HG03066 (cell line): Measurements from ENCODE around the gene ZNF678.
"Not testable (repeated sequence)": the region's sequence is repeated elsewhere in the genome, so short reads cannot be mapped to it uniquely, and the experiment has no call there.

Experiments used
- ATAC-seq: cut with Tn5 transposase; IDR thresholded peaks from one replicate; pipeline ENCODE4 v1.9.1; 2021; ENCODE audit warnings: low read depth; ENCODE audit not compliant: unreplicated experiment

Gene ZNF678

DNA sequence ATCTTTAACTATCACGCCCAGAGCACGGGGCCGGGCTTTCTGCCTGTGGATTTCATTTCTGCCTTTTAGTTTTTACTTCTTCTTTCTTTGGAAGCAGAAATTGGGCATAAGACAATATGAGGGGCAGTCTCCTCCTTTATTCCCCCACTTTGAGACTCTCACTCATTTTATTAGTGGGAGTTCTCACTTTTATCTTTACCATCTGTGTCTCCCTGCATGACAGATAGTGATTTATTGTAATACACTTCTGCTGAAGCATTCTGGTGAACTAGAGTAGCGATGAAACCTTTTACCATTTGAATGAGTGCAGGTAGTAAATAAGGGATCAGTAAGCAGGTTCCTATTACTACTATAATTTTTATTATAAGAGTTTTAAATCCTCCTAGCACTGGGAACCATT lies 26.4 kb downstream of the ZNF678 start:
- not testable (repeated sequence) for ATAC-seq

DNA sequence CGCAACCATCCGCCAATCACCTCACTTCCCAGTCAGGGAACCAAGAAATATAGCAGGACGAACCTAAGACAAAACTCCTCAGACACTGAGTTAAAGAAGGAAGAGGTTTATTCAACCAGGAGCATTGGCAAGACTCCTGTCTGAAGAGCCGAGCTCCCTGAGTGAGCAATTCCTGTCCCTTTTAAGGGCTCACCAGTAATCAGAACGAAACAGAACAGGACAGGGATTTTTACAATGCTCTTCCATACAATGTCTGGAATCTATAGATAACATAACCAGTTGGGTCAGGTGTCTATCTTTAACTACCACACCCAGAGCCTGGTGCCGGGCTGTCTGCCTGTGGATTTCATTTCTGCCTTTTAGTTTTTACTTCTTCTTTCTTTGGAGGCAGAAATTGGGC lies 32.9 kb downstream of the ZNF678 start:
- not testable (repeated sequence) for ATAC-seq

DNA sequence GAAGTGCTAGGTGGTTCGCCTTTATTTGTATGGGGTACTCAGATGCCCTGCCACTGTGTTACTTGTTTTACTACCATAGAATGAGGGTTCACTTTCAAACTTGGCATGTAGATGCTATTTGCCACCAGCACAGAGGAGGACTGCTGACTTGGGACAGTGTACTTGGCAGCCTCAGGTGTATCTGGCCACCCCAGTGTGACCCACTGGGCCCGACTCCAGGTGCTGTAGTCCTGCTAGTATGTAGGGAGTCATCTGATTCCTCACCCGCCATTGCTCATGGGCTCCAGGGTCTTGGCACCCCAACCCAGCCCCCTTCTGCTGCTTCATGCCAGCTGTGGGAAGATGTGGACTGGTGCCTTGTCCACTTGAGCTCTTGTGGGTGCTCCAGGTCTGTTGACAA lies 40.0 kb downstream of the ZNF678 start:
- no peak for ATAC-seq

DNA sequence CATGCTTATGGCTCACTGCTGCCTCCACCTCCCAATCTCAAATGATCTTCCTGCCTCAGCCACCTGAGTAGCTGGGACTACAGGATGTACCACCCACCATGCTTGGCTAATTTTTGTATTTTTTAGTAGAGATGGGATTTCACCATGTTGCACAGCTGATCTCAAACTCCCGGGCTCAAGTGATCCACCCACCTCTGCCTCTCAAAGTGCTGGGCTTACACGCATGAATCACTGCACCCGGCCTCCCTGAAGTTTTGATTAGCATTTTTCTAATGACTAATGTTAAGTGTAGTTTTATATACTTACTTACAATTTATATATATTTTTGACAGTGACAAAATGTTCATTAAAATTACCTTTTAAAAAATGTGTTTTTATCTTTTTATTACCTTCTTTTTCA lies 41.1 kb downstream of the ZNF678 start:
- ATAC-seq = no peak

DNA sequence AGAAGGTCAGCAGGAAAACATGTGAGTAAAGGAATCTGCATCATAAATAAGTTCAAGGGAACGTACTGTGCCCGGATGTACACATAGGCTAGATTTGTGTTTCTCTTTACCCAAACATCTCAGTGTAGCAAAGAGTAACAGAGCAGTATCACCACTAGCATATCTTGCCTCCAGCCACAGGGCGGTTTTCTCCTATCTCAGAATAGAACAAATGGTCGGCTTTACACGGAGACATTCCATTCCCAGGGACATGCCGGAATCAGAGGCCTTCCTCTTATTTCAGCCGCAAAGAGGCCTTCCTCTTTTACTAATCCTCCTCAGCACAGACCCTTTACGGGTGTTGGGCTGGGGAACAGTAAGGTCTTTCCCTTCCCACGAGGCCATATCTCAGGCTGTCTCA lies 42.9 kb downstream of the ZNF678 start:
- ATAC-seq = not testable (repeated sequence)

DNA sequence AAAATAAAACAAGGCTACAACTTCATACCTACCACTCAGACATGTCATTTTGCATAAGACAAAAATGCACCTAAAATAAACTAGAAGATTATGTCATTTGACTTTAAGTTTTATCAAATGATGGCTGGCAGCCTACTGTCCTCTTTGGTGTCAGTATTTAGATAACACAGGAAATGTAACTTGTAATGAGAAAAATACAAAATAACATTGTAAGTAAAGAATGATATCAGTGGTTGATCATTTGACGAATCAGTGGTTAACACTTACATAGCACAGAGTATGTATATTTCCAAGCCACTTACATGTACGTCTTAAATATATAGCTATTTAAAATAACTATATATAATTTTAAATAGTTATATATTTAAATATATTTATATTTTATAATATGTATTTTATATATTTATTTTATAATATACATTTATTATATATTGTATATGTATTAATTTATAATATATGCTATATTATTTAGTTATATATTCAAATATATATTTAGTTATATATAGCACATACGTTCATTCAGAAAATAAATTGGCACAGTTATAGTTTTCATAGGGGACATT lies 44.1 kb downstream of the ZNF678 start:
- no peak for ATAC-seq

DNA sequence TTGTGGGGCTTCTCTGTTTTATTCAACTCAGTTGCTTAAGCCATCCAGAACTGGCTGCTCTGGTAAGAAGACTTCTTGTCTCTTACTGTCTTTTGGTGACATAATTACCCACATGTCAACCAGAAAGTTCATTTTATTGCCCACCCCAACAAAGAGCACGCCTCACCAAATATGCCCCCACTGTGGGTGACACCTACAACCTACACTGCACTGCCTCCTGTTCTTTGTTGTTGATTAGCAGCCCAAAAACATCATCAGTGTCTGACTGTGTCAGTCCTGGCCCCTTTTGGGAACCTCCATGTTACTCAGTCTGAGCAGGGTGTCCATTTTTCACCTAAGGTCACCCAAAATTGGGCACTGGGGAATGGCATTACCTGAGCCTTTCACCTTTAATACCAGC lies 49.3 kb downstream of the ZNF678 start:
- no peak for ATAC-seq

DNA sequence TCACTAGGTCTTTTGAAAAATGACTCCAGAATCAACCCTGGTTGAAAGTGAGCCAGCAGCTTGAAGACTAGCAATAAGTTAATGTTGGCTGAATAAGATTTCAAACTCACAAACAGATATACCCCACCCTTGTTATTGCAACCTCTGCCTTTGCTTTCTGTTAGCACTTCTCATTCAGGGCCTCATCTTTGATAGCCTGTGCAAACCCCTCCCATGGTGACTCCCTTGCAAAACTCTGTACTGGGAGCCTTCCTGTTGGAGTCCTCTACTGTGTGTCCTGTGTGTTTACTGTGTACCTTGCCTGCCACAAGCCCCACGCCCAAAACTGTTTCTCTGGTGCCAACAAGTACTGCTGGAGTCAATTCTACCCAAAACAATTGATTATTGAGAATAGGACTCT lies 50.2 kb downstream of the ZNF678 start:
- ATAC-seq = no peak

DNA sequence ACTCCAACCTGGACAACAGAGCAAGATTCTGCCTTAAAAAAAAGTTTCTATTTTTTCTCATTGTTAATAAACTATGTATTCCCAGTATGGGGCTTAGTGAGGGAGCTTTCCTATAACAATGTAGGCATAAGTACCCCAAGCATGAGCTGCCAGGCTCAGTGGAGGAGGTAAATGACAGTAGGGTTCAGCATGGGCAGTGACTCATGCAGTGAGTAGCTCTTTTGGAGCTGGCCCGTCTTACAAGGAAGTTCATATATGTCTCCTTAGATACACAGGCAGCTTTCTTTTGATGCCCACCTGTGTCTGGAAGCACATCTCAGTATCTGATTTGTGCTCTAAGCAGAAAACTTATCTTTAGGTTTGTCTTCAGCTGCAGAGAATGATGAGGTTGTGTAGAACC lies 57.9 kb downstream of the ZNF678 start:
- ATAC-seq = no peak

DNA sequence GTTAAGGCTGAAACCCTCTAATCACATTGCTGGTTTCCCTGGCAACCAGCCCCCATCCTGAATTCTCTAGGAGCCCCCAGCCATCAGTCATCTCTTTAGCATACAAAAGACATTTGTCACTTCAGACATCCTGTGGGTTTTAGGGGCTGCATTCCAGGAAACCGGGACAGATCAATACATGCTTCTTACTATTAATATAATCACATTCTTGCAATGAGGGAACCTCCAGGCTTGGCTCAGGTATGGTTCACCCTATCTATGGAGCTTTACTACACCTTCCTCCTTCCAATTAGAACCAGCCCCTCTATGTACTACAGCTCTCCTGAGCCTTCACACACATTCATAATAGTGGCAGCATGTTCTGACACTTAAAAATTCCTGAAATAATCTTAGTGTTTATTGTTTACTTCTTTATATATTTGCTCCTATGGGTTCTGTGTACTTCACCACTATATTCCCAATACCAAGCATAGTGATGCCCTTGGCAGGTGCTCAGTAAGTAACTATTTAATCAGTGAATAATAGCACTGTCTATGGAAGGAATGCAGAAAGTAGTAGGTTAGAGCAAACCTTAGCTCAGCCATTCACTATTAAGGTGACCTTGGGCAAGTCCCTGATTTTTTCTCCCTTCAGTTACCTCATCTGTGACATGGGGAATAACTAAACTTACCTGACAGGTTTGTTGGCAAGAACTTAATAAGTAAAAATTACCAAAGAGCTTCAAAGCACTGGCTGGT lies 59.6 kb downstream of the ZNF678 start:
- no peak for ATAC-seq

DNA sequence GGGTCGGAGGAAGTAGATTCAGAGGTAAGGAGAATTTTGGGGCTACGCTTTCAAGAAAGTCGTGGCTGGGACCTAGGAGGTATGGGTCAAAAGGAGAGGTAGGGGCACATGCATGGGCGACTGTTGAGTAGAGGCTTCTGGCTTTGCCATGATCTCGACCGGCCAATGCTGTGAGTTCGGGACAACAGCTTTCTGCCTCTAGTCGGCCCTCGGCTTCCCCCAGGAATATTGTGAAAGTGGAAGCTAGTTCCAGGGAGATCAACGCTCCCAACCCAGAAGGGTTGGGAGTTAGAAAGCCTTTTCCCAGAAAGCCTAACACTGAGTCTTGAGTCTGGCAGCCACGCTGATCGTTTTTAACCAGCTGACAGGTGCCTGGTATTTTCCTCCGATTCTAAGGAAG lies 69.0 kb downstream of the ZNF678 start:
- ATAC-seq = no peak

DNA sequence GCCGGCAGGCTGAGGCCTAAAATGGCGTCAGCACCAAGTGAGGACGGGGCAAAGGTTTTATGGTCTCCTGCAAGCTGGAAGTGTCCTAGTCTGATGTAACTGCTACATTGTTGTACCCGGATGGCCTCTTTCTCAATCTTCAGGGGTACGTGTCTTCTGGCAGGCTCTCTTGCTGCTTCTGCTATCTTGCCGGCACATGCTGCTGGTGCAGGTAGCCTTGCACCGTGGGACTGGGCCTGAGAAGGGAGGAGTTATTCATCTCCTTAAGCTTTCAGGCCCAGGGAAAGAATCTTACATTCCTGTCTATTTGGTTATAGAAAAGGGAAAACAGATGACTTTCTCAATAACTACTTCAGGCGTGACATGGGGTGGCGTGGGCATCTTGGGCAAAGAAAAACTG lies 72.2 kb downstream of the ZNF678 start:
- ATAC-seq = no peak

DNA sequence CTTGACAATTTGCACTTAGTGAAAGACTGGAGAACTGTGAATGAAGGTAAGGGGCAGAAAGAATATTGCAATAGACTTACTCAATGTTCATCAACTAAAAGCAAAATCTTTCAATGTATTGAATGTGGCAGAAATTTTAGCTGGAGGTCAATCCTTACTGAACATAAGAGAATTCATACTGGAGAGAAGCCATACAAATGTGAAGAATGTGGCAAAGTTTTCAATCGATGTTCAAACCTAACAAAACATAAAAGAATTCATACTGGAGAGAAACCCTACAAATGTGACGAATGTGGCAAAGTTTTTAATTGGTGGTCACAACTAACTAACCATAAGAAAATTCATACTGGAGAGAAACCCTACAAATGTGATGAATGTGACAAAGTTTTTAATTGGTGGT lies 91.1 kb downstream of the ZNF678 start:
- no peak for ATAC-seq

DNA sequence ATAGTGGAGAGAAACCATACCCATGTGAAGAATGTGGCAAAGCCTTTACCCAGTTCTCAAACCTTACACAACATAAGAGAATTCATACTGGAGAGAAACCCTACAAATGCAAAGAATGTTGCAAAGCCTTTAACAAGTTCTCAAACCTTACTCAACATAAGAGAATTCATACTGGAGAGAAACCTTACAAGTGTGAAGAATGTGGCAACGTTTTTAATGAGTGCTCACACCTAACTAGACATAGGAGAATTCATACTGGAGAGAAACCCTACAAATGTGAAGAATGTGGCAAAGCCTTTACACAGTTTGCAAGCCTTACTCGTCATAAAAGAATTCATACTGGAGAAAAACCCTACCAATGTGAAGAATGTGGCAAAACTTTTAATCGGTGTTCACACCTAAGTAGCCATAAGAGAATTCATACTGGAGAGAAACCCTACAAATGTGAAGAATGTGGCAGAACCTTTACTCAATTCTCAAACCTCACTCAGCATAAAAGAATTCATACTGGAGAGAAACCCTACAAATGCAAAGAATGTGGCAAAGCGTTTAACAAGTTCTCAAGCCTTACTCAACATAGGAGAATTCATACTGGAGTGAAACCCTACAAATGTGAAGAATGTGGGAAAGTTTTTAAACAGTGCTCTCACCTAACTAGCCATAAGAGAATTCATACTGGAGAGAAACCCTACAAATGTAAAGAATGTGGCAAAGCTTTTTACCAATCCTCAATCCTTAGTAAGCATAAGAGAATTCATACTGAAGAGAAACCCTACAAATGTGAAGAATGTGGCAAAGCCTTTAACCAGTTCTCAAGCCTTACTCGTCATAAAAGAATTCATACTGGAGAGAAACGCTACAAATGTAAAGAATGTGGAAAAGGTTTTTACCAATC lies 91.7 kb downstream of the ZNF678 start:
- no peak for ATAC-seq

DNA sequence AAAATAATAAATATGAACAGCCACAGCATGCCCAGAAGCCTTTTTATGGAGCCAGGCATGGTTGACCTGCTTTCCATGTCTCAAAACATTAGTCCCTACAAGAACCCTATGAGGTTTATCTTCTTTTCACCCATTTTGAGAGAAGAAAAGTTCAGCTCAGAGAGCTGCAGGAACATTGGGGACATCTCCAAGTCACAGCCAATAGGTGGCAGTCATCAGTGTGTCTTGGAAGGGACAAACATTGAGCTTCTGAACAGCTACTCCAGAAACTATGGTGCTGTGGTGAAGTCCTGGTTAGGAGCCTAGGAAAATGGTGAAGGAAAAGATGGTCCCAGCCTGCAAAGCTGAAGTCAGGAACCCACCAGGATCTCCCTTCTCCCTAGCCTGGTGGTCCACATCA lies 98.1 kb downstream of the ZNF678 start:
- ATAC-seq = no peak

DNA sequence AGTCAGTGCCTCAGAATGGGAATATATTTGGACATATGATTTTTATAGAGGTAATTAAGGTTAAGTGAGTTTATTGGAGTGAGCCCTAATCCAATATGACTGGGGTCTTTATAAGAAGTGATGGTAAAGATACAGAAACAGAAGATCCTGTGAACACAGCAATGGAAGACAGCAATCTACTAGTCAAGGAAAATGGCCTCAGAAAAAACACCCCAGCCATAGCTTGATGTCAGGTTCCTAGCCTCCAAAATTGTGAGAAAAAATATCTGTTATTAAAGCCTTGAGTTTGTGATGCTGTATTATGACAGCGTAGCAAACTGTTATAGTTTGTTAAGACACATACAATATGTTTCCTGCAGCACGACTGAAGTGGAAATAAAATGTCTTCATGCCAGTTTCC lies 99.6 kb downstream of the ZNF678 start:
- ATAC-seq = no peak

DNA sequence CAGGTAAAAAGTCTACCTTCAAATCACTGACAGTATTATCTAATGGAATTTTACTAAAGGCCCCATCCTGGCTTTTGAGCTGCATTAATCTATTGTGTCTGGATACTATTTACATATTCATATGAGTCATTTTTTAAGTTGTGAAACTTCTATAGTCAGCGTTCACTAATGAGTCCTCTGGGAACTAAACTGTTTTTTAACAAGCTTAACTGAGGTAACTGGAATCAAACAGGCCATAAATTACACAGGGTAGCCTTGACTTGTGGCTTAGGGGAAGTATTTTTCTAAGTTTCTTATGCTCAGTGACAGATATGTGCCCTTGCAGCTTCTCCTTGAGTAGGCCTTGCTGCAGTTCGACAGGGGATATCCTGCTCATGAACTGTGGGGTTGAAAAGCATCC lies 102.9 kb downstream of the ZNF678 start:
- no peak for ATAC-seq

DNA sequence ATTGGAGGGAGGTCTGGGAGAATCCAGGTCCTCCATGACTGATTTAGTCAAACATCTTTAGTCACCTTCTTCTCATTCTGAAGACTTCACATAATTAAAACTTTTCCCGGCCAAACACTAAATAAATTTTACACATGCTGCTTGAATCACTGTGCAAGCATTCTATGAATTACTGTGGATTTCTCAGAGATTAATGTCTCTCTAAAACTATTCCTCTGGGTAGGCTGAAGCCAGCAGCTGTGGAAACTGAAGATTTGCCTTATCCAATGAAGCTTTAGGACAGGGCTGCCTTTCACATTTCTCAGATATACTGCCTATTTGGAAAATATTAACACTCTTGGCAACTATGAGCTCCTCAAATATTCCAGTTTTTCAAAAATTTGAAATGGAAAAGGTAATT lies 110.1 kb downstream of the ZNF678 start:
- no peak for ATAC-seq

DNA sequence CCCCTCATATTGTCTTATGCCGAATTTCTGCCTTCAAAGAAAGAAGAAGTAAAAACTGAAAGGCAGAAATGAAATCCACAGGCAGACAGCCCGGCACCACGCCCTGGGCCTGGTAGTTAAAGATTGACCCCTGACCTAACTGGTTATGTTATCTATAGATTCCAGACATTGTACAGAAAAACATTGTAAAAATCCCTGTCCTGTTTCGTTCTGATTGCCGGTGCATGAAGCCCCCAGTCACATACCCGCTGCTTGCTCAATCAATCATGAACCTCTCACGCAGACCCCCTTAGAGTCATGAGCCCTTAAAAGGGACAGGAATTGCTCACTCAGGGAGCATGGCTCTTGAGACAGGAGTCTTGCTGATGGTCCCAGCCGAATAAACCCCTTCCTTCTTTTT lies 122.5 kb downstream of the ZNF678 start:
- no peak for ATAC-seq

DNA sequence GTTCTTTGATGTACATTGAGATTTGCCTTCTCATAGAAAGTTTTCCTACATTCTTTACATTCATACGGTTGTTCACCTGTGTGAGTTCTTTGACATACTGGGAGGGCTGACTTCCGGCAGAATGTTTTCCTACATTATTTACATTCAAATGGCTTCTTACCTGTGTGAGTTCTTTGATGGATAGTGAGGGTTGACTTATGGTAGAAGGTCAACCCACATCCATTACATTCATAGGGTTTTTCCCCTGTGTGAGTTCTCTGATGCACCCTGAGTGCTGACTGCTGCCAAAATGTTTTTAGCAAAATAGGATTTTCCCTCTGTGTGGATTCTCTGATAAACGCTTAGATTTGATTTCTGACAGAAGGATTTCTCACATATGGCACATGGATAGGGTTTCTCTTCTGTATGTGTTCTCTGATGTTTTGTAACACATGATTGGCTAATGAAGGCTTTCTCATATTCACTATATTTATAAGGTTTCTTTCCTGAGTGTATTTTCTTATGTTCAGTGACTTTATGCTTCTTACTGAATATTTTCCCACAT lies 134.0 kb downstream of the ZNF678 start:
- ATAC-seq = no peak

DNA sequence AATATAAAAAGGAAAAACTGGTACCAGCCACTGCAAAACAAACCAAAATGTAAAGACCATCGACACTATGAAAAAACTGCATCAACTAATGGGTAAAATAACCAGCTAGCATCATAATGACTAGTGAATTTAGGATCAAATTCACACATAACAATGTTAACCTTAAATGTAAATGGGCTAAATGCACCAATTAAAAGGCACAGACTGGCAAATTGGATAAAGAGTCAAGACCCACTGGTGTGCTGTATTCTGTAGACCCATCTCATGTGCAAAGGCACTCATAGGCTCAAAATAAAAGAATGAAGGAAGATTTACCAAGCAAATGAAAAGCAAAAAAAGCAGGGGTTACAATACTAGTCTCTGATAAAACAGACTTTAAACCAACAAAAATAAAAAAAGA lies 138.3 kb downstream of the ZNF678 start:
- ATAC-seq = not testable (repeated sequence)
